Fibroblast of lung (primary cell): ENCODE measurements around the gene ZNF821. TPM values are rescaled to one million over a fixed set of nuclear protein-coding genes. Genes with fewer than 3 reads are reported as not detected.
A peak's percentile ranks its signal among the peaks of the same experiment; 100 is the strongest.

Experiments used
- DNase-seq, 2 donors: peaks; one replicate each; pipeline versions ENCODE4 v3.0.0 to v3.0.0-alpha.2; 2010; ENCODE audit warnings: low read depth in 2 of 2
- H2AFZ ChIP-seq: 2 replicates; pipeline ENCODE4 v1.5.1; 2012; ENCODE audit warnings: low read length, control low read depth, inconsistent platforms
- H3K27ac ChIP-seq: 2 replicates; pipeline ENCODE4 v1.5.1; 2011; ENCODE audit warnings: low read length, control low read depth; ENCODE audit not compliant: insufficient read depth
- H3K27me3 ChIP-seq: 2 replicates; pipeline ENCODE4 v1.5.1; 2011; ENCODE audit warnings: mild to moderate bottlenecking, low read length; ENCODE audit not compliant: control insufficient read depth, insufficient read depth
- H3K36me3 ChIP-seq: 2 replicates; pipeline ENCODE4 v1.5.1; 2011; ENCODE audit warnings: low read length; ENCODE audit not compliant: control insufficient read depth, insufficient read depth
- H3K4me1 ChIP-seq: 2 replicates; pipeline ENCODE4 v1.5.1; 2011; ENCODE audit warnings: low read length; ENCODE audit not compliant: control insufficient read depth, insufficient read depth; ENCODE audit errors: extremely low read depth
- H3K4me2 ChIP-seq: 2 replicates; pipeline ENCODE4 v1.5.1; 2011; ENCODE audit warnings: low read length, control low read depth; ENCODE audit not compliant: insufficient read depth; ENCODE audit errors: extremely low read depth
- H3K4me3 ChIP-seq, 4 experiments: fragments of 200-600 bp in 1 of 4; sonication (generic) in 1 of 4; replicated peaks in 1 of 4; 2 replicates each; pipeline ENCODE4 v1.5.1; 2011 to 2016; ENCODE audit warnings: low read length in 4 of 4, low read depth in 3 of 4, mild to moderate bottlenecking in 3 of 4, control low read depth in 2 of 4, inconsistent platforms in 1 of 4, mixed read lengths in 1 of 4; ENCODE audit not compliant: insufficient read depth in 1 of 4; ENCODE audit errors: control extremely low read depth in 1 of 4
- H3K79me2 ChIP-seq: 2 replicates; pipeline ENCODE4 v1.5.1; 2012; ENCODE audit warnings: mild to moderate bottlenecking, low read length, inconsistent platforms; ENCODE audit not compliant: control insufficient read depth, insufficient read depth
- H3K9ac ChIP-seq: 2 replicates; pipeline ENCODE4 v1.5.1; 2011; ENCODE audit warnings: mild to moderate bottlenecking, low read length, control low read depth; ENCODE audit not compliant: insufficient read depth
- H3K9me3 ChIP-seq: 2 replicates; pipeline ENCODE4 v1.5.1; 2012; ENCODE audit warnings: low read depth, low read length; ENCODE audit not compliant: control insufficient read depth, insufficient read depth
- H4K20me1 ChIP-seq: 2 replicates; pipeline ENCODE4 v1.5.1; 2011; ENCODE audit warnings: low read length; ENCODE audit not compliant: control insufficient read depth, insufficient read depth; ENCODE audit errors: extremely low read depth
- CTCF ChIP-seq, 2 donors: IDR thresholded peaks in 1 of 2; conservative IDR thresholded peaks in 1 of 2; 1 replicate in 1 of 2; 2 replicates in 1 of 2; pipeline ENCODE4 v1.5.1; 2011 to 2012; ENCODE audit warnings: low read length in 2 of 2, control low read depth in 1 of 2, inconsistent platforms in 1 of 2, low read depth in 1 of 2, mild to moderate bottlenecking in 1 of 2
- EZH2 ChIP-seq: IDR thresholded peaks from 2 replicates; pipeline ENCODE4 v1.5.1; 2012; ENCODE audit warnings: low read length, control low read depth, mild to moderate bottlenecking; ENCODE audit errors: missing control alignments
- polyA plus RNA-seq, 2 donors: library from polyadenylated mRNA; depleted of rRNA in 1 of 2; stranded (reverse) in 1 of 2; unstranded in 1 of 2; fragments of >200 nt; gene quantifications; 2 replicates each; pipeline ENCODE4 v1.2.1, GENCODE V29; 2011 to 2012; ENCODE audit warnings: missing spikeins in 1 of 2
- total RNA-seq: library from RNA; depleted of rRNA; stranded (reverse); fragments of >200 nt; gene quantifications from 2 replicates; pipeline ENCODE4 v1.2.1, GENCODE V29; 2014

The ZNF821 gene
- total and polyA plus RNA-seq, 2 donors (not counting 1 experiment from before 2014, with no cell fraction given), result 5.8 to 5.9 TPM

GRCh38 chr16:71899171-71899570 is 15.2 kb upstream of the ZNF821 start:
- Histone ChIP-seq H3K4me2 (no peak overlapping the region), H3K27ac (no peak overlapping the region), H4K20me1 (no peaks in the 10 kb centered on the region), H3K79me2 (peaks cover 88% of the 10 kb centered on the region), H3K4me3 (no peak overlapping the region), H3K9me3 (no peaks in the 10 kb centered on the region), H3K36me3 (no peaks in the 10 kb centered on the region), H3K9ac (no peak overlapping the region), H2AFZ (no peak overlapping the region), H3K4me1 (peaks cover 3% of the 10 kb centered on the region), H3K27me3 (no peaks in the 10 kb centered on the region)
- DNase-seq, result no peak
- TF ChIP-seq EZH2 (no peak), CTCF (conservative IDR thresholded peaks at IDR 0.05 in 1 of 2, IDR thresholded peaks at IDR 0.05 in 1 of 2; ENCODE audit: low read depth in 1 of 2, low read length in 2 of 2) (no peak)

GRCh38 chr16:71896764-71897368 is 12.9 kb upstream of the ZNF821 start:
- H2AFZ ChIP-seq, result no peak overlapping the region
- no peaks in the 10 kb centered on the region for H4K20me1 ChIP-seq
- peak overlapping the region; percentile 99 for H3K27ac ChIP-seq
- no peaks in the 10 kb centered on the region for H3K36me3 ChIP-seq
- no peaks in the 10 kb centered on the region for H3K27me3 ChIP-seq
- no peak overlapping the region for H3K9ac ChIP-seq
- H3K4me2 ChIP-seq, result peak overlapping the region; percentile 83
- no peaks in the 10 kb centered on the region for H3K9me3 ChIP-seq
- H3K4me3 ChIP-seq, result peak overlapping the region; percentile 88 to 100 (median 96)
- H3K4me1 ChIP-seq, result peaks cover 3% of the 10 kb centered on the region
- no peak for DNase-seq
- peaks cover 65% of the 10 kb centered on the region for H3K79me2 ChIP-seq
- TF ChIP-seq CTCF (conservative IDR thresholded peaks at IDR 0.05 in 1 of 2, IDR thresholded peaks at IDR 0.05 in 1 of 2; ENCODE audit: low read depth in 1 of 2, low read length in 2 of 2), result no peak
- no peak for TF ChIP-seq EZH2

GRCh38 chr16:71895679-71896365 is 11.8 kb upstream of the ZNF821 start:
- no peaks in the 10 kb centered on the region for H4K20me1 ChIP-seq
- H3K9me3 ChIP-seq, result no peaks in the 10 kb centered on the region
- H2AFZ ChIP-seq, result peak overlapping the region; percentile 52
- peaks cover 3% of the 10 kb centered on the region for H3K4me1 ChIP-seq
- H3K4me3 ChIP-seq, result peak overlapping the region; percentile 88 to 100 (median 96)
- no peak for TF ChIP-seq EZH2
- no peak for TF ChIP-seq CTCF (conservative IDR thresholded peaks at IDR 0.05 in 1 of 2, IDR thresholded peaks at IDR 0.05 in 1 of 2; ENCODE audit: low read depth in 1 of 2, low read length in 2 of 2)
- no peaks in the 10 kb centered on the region for H3K36me3 ChIP-seq
- peak overlapping the region; percentile 99 for H3K9ac ChIP-seq
- H3K4me2 ChIP-seq, result peak overlapping the region; percentile 83
- DNase-seq, result peak; percentile 51 to 55
- peaks cover 55% of the 10 kb centered on the region for H3K79me2 ChIP-seq
- no peaks in the 10 kb centered on the region for H3K27me3 ChIP-seq
- H3K27ac ChIP-seq, result peak overlapping the region; percentile 99
